ENCODE measurements around the gene DUSP7. TPM values are rescaled to one million over a fixed set of nuclear protein-coding genes. Genes with fewer than 3 reads are reported as not detected.

DUSP7 gene
- total RNA-seq, 1 experiment from 2014 or later, result 13.1 TPM

GRCh38 chr3:52067526-52067925 is 11.2 kb upstream of the DUSP7 start:
- CTCF ChIA-PET, result interaction anchor here (0.5 kb wide), 1 partner anchor 10 kb away, joined by 5 read pairs; no protein-coding TSS in a partner anchor
- no peaks in the 10 kb centered on the region for H3K9me3 ChIP-seq (ENCODE audit: control insufficient read depth, insufficient read depth, low read depth, low read length)
- H3K36me3 ChIP-seq (ENCODE audit: control insufficient read depth, insufficient read depth, low read length), result no peaks in the 10 kb centered on the region
- intact Hi-C loops (cut with micrococcal nuclease; ENCODE audit: unreplicated experiment), result no loop called here
- no peak for DNase-seq (ENCODE audit: low read depth, low spot score)
- POLR2A ChIA-PET, result no interaction called here
- no TSS peak for BruUV-seq (replicated peaks)
- H3K4me1 ChIP-seq (ENCODE audit: control insufficient read depth, insufficient read depth, low read length), result no peaks in the 10 kb centered on the region
- H3K27me3 ChIP-seq (ENCODE audit: control insufficient read depth, insufficient read depth, low read length), result no peaks in the 10 kb centered on the region
- TF ChIP-seq REST (IDR thresholded peaks at IDR 0.05; ENCODE audit: insufficient read depth in 1 of 2, low read depth in 2 of 2, low read length in 1 of 2) (no peak), SIN3A (IDR thresholded peaks at IDR 0.05; ENCODE audit: borderline replicate concordance, insufficient read depth, low read depth, low read length) (no peak), POLR2AphosphoS5 (IDR thresholded peaks at IDR 0.05; ENCODE audit: low read depth, low read length) (no peak), CTCF (IDR thresholded peaks at IDR 0.05) (no peak), TCF7L2 (IDR thresholded peaks at IDR 0.05; ENCODE audit: low read depth, low read length) (no peak)
- no peak for ATAC-seq
- in situ Hi-C loops (cut with HindIII; ENCODE audit: low pct_unique_long_range_greater_than_20kb, low sequenced_read_pairs), result no loop called here
- no peak overlapping the region for H3K4me3 ChIP-seq (ENCODE audit: low read depth in 2 of 2, low read length in 2 of 2)
- H3K27ac ChIP-seq (ENCODE audit: low read length), result no peak overlapping the region

- DNase-seq (ENCODE audit: low read depth, low spot score) (no peak), ATAC-seq (no peak)
- POLR2A ChIA-PET, result no interaction called here
- in situ Hi-C loops (cut with HindIII; ENCODE audit: low pct_unique_long_range_greater_than_20kb, low sequenced_read_pairs) (no loop called here), intact Hi-C loops (cut with micrococcal nuclease; ENCODE audit: unreplicated experiment) (no loop called here)
- Histone ChIP-seq H3K27me3 (ENCODE audit: control insufficient read depth, insufficient read depth, low read length) (no peaks in the 10 kb centered on the region), H3K9me3 (ENCODE audit: control insufficient read depth, insufficient read depth, low read depth, low read length) (no peaks in the 10 kb centered on the region), H3K36me3 (ENCODE audit: control insufficient read depth, insufficient read depth, low read length) (no peaks in the 10 kb centered on the region), H3K27ac (ENCODE audit: low read length) (no peak overlapping the region), H3K4me1 (ENCODE audit: control insufficient read depth, insufficient read depth, low read length) (no peaks in the 10 kb centered on the region), H3K4me3 (ENCODE audit: low read depth in 2 of 2, low read length in 2 of 2) (no peak overlapping the region)
- no peak for TF ChIP-seq REST (IDR thresholded peaks at IDR 0.05; ENCODE audit: insufficient read depth in 1 of 2, low read depth in 2 of 2, low read length in 1 of 2)
- TF ChIP-seq CTCF (IDR thresholded peaks at IDR 0.05), result no peak
- TF ChIP-seq POLR2AphosphoS5 (IDR thresholded peaks at IDR 0.05; ENCODE audit: low read depth, low read length), result no peak
- TF ChIP-seq TCF7L2 (IDR thresholded peaks at IDR 0.05; ENCODE audit: low read depth, low read length), result no peak
- no peak for TF ChIP-seq SIN3A (IDR thresholded peaks at IDR 0.05; ENCODE audit: borderline replicate concordance, insufficient read depth, low read depth, low read length)
- BruUV-seq (replicated peaks), result no TSS peak
- CTCF ChIA-PET, result no interaction called here
Measured at GRCh38 chr3:52067046-52067445, 10.7 kb upstream of the DUSP7 start.
